AG08396 (cell line): Measurements from ENCODE around the gene ELP2.
"Not testable (repeated sequence)": the region's sequence is repeated elsewhere in the genome, so short reads cannot be mapped to it uniquely, and the experiment has no call there.

Source experiments
- DNase-seq: peaks from one replicate; pipeline ENCODE4 v3.0.0; 2012; ENCODE audit warnings: low spot score, mixed read lengths

Gene ELP2

GRCh38 chr18:36191286-36191685, 61.6 kb downstream of the ELP2 start:
- no peak for DNase-seq

- no peak for DNase-seq
Measured at GRCh38 chr18:36191711-36192110, 62.0 kb downstream of the ELP2 start.

GRCh38 chr18:36194600-36195315, 65.1 kb downstream of the ELP2 start:
- DNase-seq, result no peak

- no peak for DNase-seq
Measured at GRCh38 chr18:36195427-36196122, 65.9 kb downstream of the ELP2 start.

- no peak for DNase-seq
Measured at GRCh38 chr18:36196238-36196995, 66.7 kb downstream of the ELP2 start.

GRCh38 chr18:36197511-36198166, 67.9 kb downstream of the ELP2 start:
- no peak for DNase-seq

GRCh38 chr18:36199691-36200295, 70.1 kb downstream of the ELP2 start:
- no peak for DNase-seq

GRCh38 chr18:36200354-36200771, 70.7 kb downstream of the ELP2 start:
- DNase-seq, result no peak

GRCh38 chr18:36201765-36202164, 72.1 kb downstream of the ELP2 start:
- no peak for DNase-seq

- DNase-seq, result no peak
Measured at GRCh38 chr18:36203360-36203895, 73.7 kb downstream of the ELP2 start.

- no peak for DNase-seq
Measured at GRCh38 chr18:36205166-36205565, 75.5 kb downstream of the ELP2 start.

GRCh38 chr18:36207303-36207702, 77.6 kb downstream of the ELP2 start:
- no peak for DNase-seq

- DNase-seq, result not testable (repeated sequence)
Measured at GRCh38 chr18:36207969-36208368, 78.3 kb downstream of the ELP2 start.

GRCh38 chr18:36211612-36212065, 81.9 kb downstream of the ELP2 start:
- DNase-seq, result no peak

- DNase-seq, result no peak
Measured at GRCh38 chr18:36212301-36213171, 82.8 kb downstream of the ELP2 start.

- DNase-seq, result no peak
Measured at GRCh38 chr18:36214811-36215210, 85.1 kb downstream of the ELP2 start.

- DNase-seq, result no peak
Measured at GRCh38 chr18:36215577-36215976, 85.9 kb downstream of the ELP2 start.

GRCh38 chr18:36217348-36217747, 87.6 kb downstream of the ELP2 start:
- DNase-seq, result no peak

GRCh38 chr18:36229188-36229587, 99.5 kb downstream of the ELP2 start:
- no peak for DNase-seq
